Measurements from ENCODE around the gene ATP6V1C2.
A peak's percentile ranks its signal among the peaks of the same experiment; 100 is the strongest.
"Not testable (repeated sequence)": the region's sequence is repeated elsewhere in the genome, so short reads cannot be mapped to it uniquely, and the experiment has no call there.

The ATP6V1C2 gene

DNA sequence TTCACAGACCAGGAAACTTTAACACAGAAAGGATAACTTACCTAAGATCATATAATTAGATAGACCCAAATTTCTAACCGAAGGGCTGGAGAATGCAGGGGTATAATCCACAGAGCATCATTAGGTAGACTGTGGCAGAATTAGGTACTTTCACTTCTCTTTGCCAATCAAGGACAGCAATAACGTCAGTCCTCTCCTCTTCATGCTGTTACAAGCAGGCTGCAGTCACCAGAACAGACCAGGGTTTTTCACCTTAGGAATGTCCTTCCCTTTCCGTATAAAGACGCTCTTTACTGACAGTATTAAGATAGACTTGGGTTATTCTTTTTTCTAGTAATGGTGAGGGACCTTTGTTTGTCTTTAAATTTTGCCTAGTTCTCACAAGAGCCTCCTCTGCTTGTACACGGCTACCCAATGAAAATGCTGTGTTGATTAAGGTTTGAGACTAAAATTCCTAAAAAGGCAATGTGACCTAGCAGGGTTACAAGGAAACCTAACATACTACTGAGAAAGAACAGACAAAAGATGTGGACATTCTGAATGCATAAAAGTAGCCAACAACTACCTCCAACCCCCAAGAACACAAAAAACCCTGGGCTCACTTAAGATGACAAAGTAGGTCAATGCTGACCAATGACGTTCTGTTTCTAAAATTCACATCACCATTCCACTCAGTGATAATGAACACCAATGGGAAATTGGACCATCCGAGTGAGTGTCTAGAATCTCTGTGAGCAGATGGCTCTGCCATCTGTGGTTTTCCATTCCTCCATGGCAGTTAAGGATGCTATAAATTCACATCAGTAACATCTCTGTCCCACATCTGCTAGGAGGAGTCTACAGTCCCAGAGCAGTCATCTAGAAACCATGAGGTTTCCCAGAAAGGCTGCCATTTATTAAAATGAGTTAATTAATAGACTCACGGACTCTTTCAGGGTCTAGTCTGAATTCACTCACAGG is 89.1 kb downstream of the ATP6V1C2 start:
- peak overlapping the region; percentile 23 for H3K4me3 ChIP-seq (ENCODE audit: low read depth, low read length)
- peak; percentile 55 for DNase-seq (ENCODE audit: low read depth)
- TF ChIP-seq, protein P1, sequence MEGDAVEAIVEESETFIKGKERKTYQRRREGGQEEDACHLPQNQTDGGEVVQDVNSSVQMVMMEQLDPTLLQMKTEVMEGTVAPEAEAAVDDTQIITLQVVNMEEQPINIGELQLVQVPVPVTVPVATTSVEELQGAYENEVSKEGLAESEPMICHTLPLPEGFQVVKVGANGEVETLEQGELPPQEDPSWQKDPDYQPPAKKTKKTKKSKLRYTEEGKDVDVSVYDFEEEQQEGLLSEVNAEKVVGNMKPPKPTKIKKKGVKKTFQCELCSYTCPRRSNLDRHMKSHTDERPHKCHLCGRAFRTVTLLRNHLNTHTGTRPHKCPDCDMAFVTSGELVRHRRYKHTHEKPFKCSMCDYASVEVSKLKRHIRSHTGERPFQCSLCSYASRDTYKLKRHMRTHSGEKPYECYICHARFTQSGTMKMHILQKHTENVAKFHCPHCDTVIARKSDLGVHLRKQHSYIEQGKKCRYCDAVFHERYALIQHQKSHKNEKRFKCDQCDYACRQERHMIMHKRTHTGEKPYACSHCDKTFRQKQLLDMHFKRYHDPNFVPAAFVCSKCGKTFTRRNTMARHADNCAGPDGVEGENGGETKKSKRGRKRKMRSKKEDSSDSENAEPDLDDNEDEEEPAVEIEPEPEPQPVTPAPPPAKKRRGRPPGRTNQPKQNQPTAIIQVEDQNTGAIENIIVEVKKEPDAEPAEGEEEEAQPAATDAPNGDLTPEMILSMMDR (conservative IDR thresholded peaks at IDR 0.05; ENCODE audit: low read depth, low read length) = no peak

DNA sequence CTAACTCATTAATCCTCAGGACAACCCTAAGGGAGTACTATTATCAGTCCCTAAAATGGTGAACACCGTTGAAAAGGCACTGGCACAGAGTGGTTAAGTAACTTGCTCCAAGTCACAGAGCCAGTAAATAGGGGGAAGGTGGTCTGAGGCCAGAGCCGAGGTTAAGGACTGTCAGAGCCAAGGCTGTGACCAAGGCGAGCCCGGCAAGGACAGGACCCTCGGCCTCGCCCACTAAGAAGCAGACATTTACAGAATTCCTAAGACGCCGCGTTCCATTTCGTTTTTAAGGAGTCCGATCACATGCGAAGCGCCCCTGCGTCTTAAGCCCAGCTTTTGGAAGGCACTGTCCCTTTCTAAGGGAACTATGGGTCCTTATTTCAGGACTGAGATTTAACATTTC is 90.1 kb downstream of the ATP6V1C2 start:
- TF ChIP-seq, protein P1 (conservative IDR thresholded peaks at IDR 0.05; ENCODE audit: low read depth, low read length) = no peak
- H3K4me3 ChIP-seq (ENCODE audit: low read depth, low read length) = peak overlapping the region; percentile 73
- DNase-seq (ENCODE audit: low read depth) = no peak

DNA sequence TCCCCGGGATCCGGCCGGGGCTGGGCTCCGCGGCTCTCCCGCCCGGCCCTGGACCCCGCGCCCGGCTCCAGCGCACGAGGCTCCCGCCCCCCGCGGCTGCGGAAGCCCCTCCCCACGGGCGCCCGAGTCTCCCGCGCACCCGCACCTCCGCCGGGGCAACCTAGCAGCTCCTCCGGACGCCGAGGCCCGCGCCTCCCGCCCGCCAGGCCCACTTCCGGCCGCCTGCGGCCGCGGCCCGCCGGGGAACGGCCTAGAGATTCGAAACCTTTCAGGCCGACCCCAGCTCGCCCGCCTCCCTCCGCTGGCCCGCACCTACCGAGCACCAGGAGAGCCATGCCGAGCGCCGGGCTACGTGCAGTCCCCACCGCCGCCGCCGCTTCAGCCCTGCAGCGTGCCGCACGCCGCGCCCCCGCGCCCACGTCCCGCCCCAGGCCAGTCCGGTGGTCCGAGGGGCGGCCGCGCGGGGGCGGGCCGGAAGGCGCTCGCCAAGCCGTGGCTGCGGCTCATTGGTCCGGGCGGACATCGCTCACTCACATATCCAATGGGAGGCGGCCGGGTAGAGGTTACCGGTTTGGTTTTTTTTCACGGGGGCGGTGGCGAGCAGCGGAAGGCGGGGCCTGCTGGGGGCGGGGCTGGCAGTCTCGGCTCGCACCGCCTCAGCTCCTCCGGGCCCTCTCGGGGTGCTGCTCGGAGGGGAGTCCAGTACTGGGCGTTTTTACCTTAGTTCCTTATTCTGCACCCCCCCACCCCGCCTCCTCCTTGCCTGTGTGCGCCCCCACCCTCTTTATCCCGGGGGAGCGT is 91.1 kb downstream of the ATP6V1C2 start, which contains the start of gene PDIA6:
Gene PDIA6 (minus strand): TSS at position 424 of the 801 bp plus-strand sequence. CDS start 89 bp downstream, at position 335.
- peak; percentile 97 for DNase-seq (ENCODE audit: low read depth)
- TF ChIP-seq, protein P1 (conservative IDR thresholded peaks at IDR 0.05; ENCODE audit: low read depth, low read length) = no peak
- H3K4me3 ChIP-seq (ENCODE audit: low read depth, low read length) = peak within 1 kb of the TSS; percentile 73

DNA sequence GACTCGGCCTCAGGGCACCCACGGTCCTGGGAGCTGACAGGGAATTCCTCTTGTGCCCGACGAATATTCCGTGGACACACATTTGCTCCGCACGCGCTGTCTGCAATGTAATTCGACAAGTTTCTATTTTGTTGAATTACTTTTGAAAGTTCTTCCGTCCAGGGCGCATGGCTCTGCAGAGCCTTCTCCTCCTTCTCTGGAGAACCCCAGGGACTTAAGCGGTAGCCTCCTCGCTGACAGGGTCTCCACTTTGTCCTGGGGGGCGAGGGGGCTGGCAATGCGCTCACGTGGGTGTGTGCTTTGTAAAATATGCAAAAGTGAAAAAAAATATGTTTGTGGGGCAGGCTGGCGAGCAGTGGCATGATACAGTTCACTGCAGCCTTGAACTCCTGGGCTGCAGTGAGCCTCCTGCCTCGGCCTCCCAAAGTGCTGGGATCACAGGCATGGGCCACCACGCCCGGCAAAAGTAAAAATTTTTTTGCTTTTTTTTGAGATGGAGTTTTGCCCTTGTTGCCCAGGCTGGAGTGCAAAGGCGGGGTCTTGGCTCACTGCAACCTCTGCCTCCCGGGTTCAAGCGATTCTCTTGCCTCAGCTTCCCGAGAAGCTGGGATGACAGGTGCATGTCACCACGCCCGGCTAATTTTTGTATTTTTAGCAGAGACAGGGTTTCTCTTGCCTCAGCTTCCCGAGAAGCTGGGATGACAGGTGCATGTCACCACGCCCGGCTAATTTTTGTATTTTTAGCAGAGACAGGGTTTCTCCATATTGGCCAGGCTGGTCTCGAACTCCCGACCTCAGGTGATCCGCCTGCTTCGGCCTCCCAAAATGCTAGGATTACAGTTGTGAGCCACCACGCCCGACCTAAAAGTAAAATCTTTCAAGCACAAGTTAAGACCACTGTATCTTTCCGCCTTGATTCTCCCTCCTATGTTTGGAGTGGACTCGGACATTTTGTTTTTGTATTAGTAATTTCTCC is 92.0 kb downstream of the ATP6V1C2 start:
- not testable (repeated sequence) for DNase-seq (ENCODE audit: low read depth)
- peak overlapping the region; percentile 65 for H3K4me3 ChIP-seq (ENCODE audit: low read depth, low read length)

DNA sequence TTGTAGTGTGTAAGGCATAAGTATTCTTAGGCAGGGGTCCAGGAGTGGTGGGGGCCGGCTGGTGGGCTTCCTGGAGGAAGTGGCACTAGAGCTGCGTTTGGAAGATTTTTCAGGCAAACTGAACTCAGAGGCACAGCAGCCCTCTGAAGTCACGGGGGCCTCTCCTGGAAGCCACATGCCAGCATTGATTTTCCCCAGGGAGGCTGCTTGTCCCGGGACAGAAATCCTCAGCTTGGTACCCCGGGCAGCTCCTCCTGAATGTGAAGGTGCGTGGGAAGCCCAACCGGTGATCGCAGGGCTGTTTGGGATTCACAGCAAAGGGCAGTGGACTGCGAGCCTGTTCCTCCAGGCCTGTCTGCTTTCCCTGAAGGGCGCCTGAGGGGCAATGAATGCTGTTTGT is 92.7 kb downstream of the ATP6V1C2 start:
- DNase-seq (ENCODE audit: low read depth) = no peak
- H3K4me3 ChIP-seq (ENCODE audit: low read depth, low read length) = no peak overlapping the region
- TF ChIP-seq, protein P1 (conservative IDR thresholded peaks at IDR 0.05; ENCODE audit: low read depth, low read length) = no peak

DNA sequence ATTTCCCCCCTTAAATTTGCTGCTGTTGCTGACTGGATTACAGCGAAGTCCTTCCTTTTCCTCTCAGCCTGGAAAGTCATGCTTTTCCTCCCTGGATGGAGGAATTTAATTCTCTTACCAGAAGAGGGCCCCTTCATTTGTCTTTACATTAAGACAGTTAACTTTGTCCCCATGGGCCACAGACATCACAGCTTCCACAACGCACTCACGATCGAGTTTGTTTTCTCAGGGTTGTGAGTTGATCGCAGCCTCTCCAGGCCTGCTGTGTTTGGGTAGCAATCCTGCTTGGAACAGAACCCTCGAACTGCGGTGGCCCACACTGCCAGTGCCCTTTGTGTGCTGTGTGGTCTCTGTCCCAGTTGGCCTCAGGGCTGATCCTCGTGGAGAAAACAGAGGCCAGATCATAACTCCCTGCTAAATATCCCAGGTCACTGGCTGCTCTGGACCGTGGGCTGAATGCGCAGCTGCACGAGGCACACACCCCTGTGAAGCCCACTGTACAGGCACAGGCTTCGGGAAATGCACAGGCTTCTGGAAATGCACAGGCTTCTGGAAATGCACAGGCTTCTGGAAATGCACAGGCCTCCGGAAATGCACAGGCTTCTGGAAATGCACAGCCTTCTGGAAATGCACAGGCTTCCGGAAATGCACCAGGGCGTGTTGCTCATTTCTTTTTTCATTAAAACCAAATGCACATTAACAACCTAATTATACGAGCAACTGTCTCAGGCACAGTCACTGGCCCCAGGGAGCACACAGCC is 93.3 kb downstream of the ATP6V1C2 start:
- TF ChIP-seq, protein P1 (conservative IDR thresholded peaks at IDR 0.05; ENCODE audit: low read depth, low read length) = peak; percentile 25
- no peak for DNase-seq (ENCODE audit: low read depth)
- H3K4me3 ChIP-seq (ENCODE audit: low read depth, low read length) = no peak overlapping the region

Measured in choroid plexus epithelial cell (primary cell).